ENCODE measurements around the gene PHF23.
"Not testable (repeated sequence)": the region's sequence is repeated elsewhere in the genome, so short reads cannot be mapped to it uniquely, and the experiment has no call there.

The PHF23 gene

GRCh38 chr17:7258731-7259554, 19.7 kb upstream of the PHF23 start:
- DNase-seq: no peak

GRCh38 chr17:7256766-7257456, 17.7 kb upstream of the PHF23 start:
- no peak for DNase-seq

- no peak for DNase-seq
Observed at GRCh38 chr17:7254511-7254910, 15.3 kb upstream of the PHF23 start.

- no peak for DNase-seq
Observed at GRCh38 chr17:7253082-7253481, 13.8 kb upstream of the PHF23 start.

GRCh38 chr17:7252176-7253043, 13.2 kb upstream of the PHF23 start, which contains the start of gene ELP5:
ELP5 (plus strand) TSS chr17:7252215; CDS start chr17:7252551, 336 bp downstream.
- peak; percentile 83 for DNase-seq

- DNase-seq: peak; percentile 93
Observed at GRCh38 chr17:7251661-7252175, 12.5 kb upstream of the PHF23 start, which contains the start of gene CTDNEP1. CTDNEP1 (minus strand) TSS chr17:7251734; CDS start chr17:7251296, 438 bp downstream.

- DNase-seq: no peak
Observed at GRCh38 chr17:7250695-7251627, 11.7 kb upstream of the PHF23 start.

- DNase-seq: no peak
Observed at GRCh38 chr17:7249830-7250229, 10.6 kb upstream of the PHF23 start.

GRCh38 chr17:7249214-7249613, 10.0 kb upstream of the PHF23 start:
- DNase-seq: no peak

- no peak for DNase-seq
Observed at GRCh38 chr17:7248796-7249195, 9.5 kb upstream of the PHF23 start.

- no peak for DNase-seq
Observed at GRCh38 chr17:7246779-7247178, 7.5 kb upstream of the PHF23 start.

GRCh38 chr17:7243838-7244237, 4.6 kb upstream of the PHF23 start:
- DNase-seq: not testable (repeated sequence)

GRCh38 chr17:7243453-7243729, 4.1 kb upstream of the PHF23 start:
- no peak for DNase-seq

GRCh38 chr17:7242717-7243452, 3.6 kb upstream of the PHF23 start:
- DNase-seq: peak; percentile 73

- peak; percentile 75 for DNase-seq
Observed at GRCh38 chr17:7241783-7242716, 2.8 kb upstream of the PHF23 start, which contains the start of gene GABARAP. GABARAP (minus strand) TSS chr17:7242449; CDS start chr17:7242330, 119 bp downstream.

GRCh38 chr17:7241090-7241733, 2.0 kb upstream of the PHF23 start:
- no peak for DNase-seq

- DNase-seq: no peak
Observed at GRCh38 chr17:7240375-7240774, 1.1 kb upstream of the PHF23 start.

GRCh38 chr17:7238420-7239090, 702 bp downstream of the PHF23 start:
- no peak for DNase-seq

Data from GOT3 (cell line).